Measurements from ENCODE around the gene TMEM238.

The TMEM238 gene

GRCh38 chr19:55358493-55358892 is 25.6 kb downstream of the TMEM238 start:
- DNase-seq (ENCODE audit: low spot score): no peak

- peak; percentile 22 for DNase-seq (ENCODE audit: low spot score)
These were observed 28.8 kb downstream of the TMEM238 start for GRCh38 chr19:55355213-55355821.

- DNase-seq (ENCODE audit: low spot score): no peak
These were observed 29.3 kb downstream of the TMEM238 start, which contains the start of gene COX6B2 for GRCh38 chr19:55354698-55355212. TSS of gene COX6B2 (minus strand) at chr19:55354719. CDS start at chr19:55354521, 198 bp downstream.

- peak; percentile 91 for DNase-seq (ENCODE audit: low spot score)
These were observed 30.0 kb downstream of the TMEM238 start for GRCh38 chr19:55353803-55354697.

GRCh38 chr19:55353356-55353802 is 30.7 kb downstream of the TMEM238 start:
- DNase-seq (ENCODE audit: low spot score): no peak

GRCh38 chr19:55352549-55353145 is 31.4 kb downstream of the TMEM238 start:
- no peak for DNase-seq (ENCODE audit: low spot score)

- no peak for DNase-seq (ENCODE audit: low spot score)
These were observed 32.1 kb downstream of the TMEM238 start for GRCh38 chr19:55352040-55352439.

GRCh38 chr19:55350620-55351315 is 33.3 kb downstream of the TMEM238 start:
- no peak for DNase-seq (ENCODE audit: low spot score)

GRCh38 chr19:55348317-55349034 is 35.6 kb downstream of the TMEM238 start:
- no peak for DNase-seq (ENCODE audit: low spot score)

- no peak for DNase-seq (ENCODE audit: low spot score)
These were observed 36.6 kb downstream of the TMEM238 start for GRCh38 chr19:55347442-55348009.

GRCh38 chr19:55346725-55347441 is 37.2 kb downstream of the TMEM238 start:
- DNase-seq (ENCODE audit: low spot score): no peak

GRCh38 chr19:55345818-55346724 is 38.0 kb downstream of the TMEM238 start:
- DNase-seq (ENCODE audit: low spot score): no peak

GRCh38 chr19:55345101-55345817 is 38.8 kb downstream of the TMEM238 start:
- no peak for DNase-seq (ENCODE audit: low spot score)

- no peak for DNase-seq (ENCODE audit: low spot score)
These were observed 39.6 kb downstream of the TMEM238 start for GRCh38 chr19:55344444-55344843.

GRCh38 chr19:55341595-55342531 is 42.2 kb downstream of the TMEM238 start:
- DNase-seq (ENCODE audit: low spot score): no peak

GRCh38 chr19:55341171-55341588 is 42.9 kb downstream of the TMEM238 start:
- DNase-seq (ENCODE audit: low spot score): peak; percentile 59

- no peak for DNase-seq (ENCODE audit: low spot score)
These were observed 43.3 kb downstream of the TMEM238 start for GRCh38 chr19:55340784-55341147.
